ENCODE results near the gene JMJD1C. TPM values are rescaled to one million over a fixed set of nuclear protein-coding genes. Genes with fewer than 3 reads are reported as not detected.

JMJD1C gene
- total RNA-seq, 1 donor from 2014 or later = 143 TPM

GRCh38 chr10:63275094-63275493 is 190.7 kb downstream of the JMJD1C start:
- Mint-ChIP-seq H3K4me1 (peaks cover 10% of the 10 kb centered on the region), H3K9me3 (no peaks in the 10 kb centered on the region), H3K27me3 (ENCODE audit: insufficient read depth, low read depth) (no peaks in the 10 kb centered on the region), H3K4me3 (no peak overlapping the region), H3K36me3 (peaks cover 2% of the 10 kb centered on the region), H3K27ac (no peak overlapping the region)
- H3K27me3 ChIP-seq = no peaks in the 10 kb centered on the region
- H3K9me3 ChIP-seq (ENCODE audit: low read depth) = no peaks in the 10 kb centered on the region
- no peak for TF ChIP-seq EZH2 (IDR thresholded peaks at IDR 0.05)
- TF ChIP-seq EZH2phosphoT487 (IDR thresholded peaks at IDR 0.05) = no peak
- no peak for TF ChIP-seq CTCF (IDR thresholded peaks at IDR 0.05)
- no peaks in the 10 kb centered on the region for H3K4me1 ChIP-seq
- DNase-seq (ENCODE audit: low spot score) = no peak
- H4K20me1 ChIP-seq (ENCODE audit: low read depth) = no peaks in the 10 kb centered on the region
- peaks cover 15% of the 10 kb centered on the region for H3F3A ChIP-seq (ENCODE audit: low read depth)
- H3K27ac ChIP-seq = no peak overlapping the region
- no peak overlapping the region for H3K9ac ChIP-seq
- no peak overlapping the region for H3K4me3 ChIP-seq
- no peak overlapping the region for H3K4me2 ChIP-seq
- H3K36me3 ChIP-seq = no peaks in the 10 kb centered on the region
- H2AFZ ChIP-seq (replicated peaks) = no peak overlapping the region
- H3K79me2 ChIP-seq (ENCODE audit: low read depth) = peaks cover 65% of the 10 kb centered on the region

GRCh38 chr10:63273577-63273976 is 192.2 kb downstream of the JMJD1C start:
- H3K27ac Mint-ChIP-seq = peak overlapping the region; percentile 59
- H3K36me3 Mint-ChIP-seq = no peaks in the 10 kb centered on the region
- Histone ChIP-seq H4K20me1 (ENCODE audit: low read depth) (peaks cover 9% of the 10 kb centered on the region), H3K36me3 (no peaks in the 10 kb centered on the region), H3K9ac (no peak overlapping the region), H3K27ac (no peak overlapping the region), H3K9me3 (ENCODE audit: low read depth) (no peaks in the 10 kb centered on the region), H2AFZ (replicated peaks) (no peak overlapping the region), H3K79me2 (ENCODE audit: low read depth) (peaks cover 74% of the 10 kb centered on the region), H3K4me1 (no peaks in the 10 kb centered on the region), H3F3A (ENCODE audit: low read depth) (peaks cover 29% of the 10 kb centered on the region), H3K27me3 (no peaks in the 10 kb centered on the region), H3K4me2 (no peak overlapping the region), H3K4me3 (no peak overlapping the region)
- TF ChIP-seq EZH2phosphoT487 (IDR thresholded peaks at IDR 0.05) (no peak), CTCF (IDR thresholded peaks at IDR 0.05) (no peak), EZH2 (IDR thresholded peaks at IDR 0.05) (no peak)
- DNase-seq (ENCODE audit: low spot score) = no peak
- no peak overlapping the region for H3K4me3 Mint-ChIP-seq
- H3K9me3 Mint-ChIP-seq = no peaks in the 10 kb centered on the region
- no peaks in the 10 kb centered on the region for H3K27me3 Mint-ChIP-seq (ENCODE audit: insufficient read depth, low read depth)
- peaks cover 14% of the 10 kb centered on the region for H3K4me1 Mint-ChIP-seq

GRCh38 chr10:63268798-63269503 is 196.8 kb downstream of the JMJD1C start:
- Histone ChIP-seq H3K9me3 (ENCODE audit: low read depth) (no peaks in the 10 kb centered on the region), H2AFZ (replicated peaks) (no peak overlapping the region), H3K4me1 (peaks cover 25% of the 10 kb centered on the region), H4K20me1 (ENCODE audit: low read depth) (peaks cover 20% of the 10 kb centered on the region), H3K27ac (peak overlapping the region; percentile 95), H3K36me3 (no peaks in the 10 kb centered on the region), H3K27me3 (no peaks in the 10 kb centered on the region), H3K4me2 (peak overlapping the region; percentile 86), H3K9ac (peak overlapping the region; percentile 73), H3K79me2 (ENCODE audit: low read depth) (peaks cover 90% of the 10 kb centered on the region), H3K4me3 (peak overlapping the region; percentile 68), H3F3A (ENCODE audit: low read depth) (peaks cover 38% of the 10 kb centered on the region)
- H3K27ac Mint-ChIP-seq = peak overlapping the region; percentile 99
- TF ChIP-seq EZH2phosphoT487 (IDR thresholded peaks at IDR 0.05) (no peak), CTCF (IDR thresholded peaks at IDR 0.05) (no peak)
- no peaks in the 10 kb centered on the region for H3K36me3 Mint-ChIP-seq
- H3K27me3 Mint-ChIP-seq (ENCODE audit: insufficient read depth, low read depth) = no peaks in the 10 kb centered on the region
- peak; percentile 89 for DNase-seq (ENCODE audit: low spot score)
- H3K4me3 Mint-ChIP-seq = peak overlapping the region; percentile 98
- no peaks in the 10 kb centered on the region for H3K9me3 Mint-ChIP-seq
- peaks cover 17% of the 10 kb centered on the region for H3K4me1 Mint-ChIP-seq
